Brain pericyte (primary cell): Measurements from ENCODE around the gene EIF4E.
"Not testable (repeated sequence)": the region's sequence is repeated elsewhere in the genome, so short reads cannot be mapped to it uniquely, and the experiment has no call there.

Source experiments
- DNase-seq: peaks from one replicate; pipeline ENCODE4 v3.0.0-alpha.2; 2012; ENCODE audit warnings: low read depth, low spot score

Gene EIF4E

DNA sequence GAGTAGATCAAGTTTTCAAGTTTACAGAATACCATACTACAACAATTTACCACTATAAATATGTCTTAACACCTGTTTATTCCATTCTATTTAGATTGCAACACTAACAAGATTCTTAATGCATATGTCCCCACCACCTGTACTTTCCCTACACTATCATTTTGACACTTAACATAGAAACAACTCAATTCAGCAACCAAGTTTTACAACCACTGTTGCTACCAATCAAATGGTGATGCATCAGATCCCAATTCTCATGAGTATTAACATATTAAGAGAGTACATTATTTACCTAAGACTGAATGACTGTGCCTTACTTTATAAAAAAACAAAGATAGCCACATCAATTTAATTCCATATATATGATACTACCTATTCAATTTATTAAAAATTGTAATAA, 49.4 kb downstream of the EIF4E start:
- no peak for DNase-seq

DNA sequence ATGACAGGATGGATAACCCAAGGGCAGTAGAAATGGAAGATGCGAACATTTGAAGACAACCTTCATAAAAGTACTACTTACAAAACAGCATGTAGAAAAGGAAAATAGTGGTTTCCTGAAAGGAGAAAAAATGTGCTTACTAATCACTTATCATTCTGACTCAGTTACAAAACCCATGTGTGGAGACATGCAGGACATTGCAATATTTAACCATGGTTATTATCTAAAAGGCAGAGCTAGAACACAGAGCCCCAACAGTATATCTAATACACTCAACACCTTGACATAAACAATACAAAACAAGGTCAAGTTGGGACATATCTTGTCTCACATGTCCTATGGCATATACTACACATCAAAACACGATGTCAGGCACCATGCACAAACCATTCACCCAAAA, 55.9 kb downstream of the EIF4E start:
- no peak for DNase-seq

DNA sequence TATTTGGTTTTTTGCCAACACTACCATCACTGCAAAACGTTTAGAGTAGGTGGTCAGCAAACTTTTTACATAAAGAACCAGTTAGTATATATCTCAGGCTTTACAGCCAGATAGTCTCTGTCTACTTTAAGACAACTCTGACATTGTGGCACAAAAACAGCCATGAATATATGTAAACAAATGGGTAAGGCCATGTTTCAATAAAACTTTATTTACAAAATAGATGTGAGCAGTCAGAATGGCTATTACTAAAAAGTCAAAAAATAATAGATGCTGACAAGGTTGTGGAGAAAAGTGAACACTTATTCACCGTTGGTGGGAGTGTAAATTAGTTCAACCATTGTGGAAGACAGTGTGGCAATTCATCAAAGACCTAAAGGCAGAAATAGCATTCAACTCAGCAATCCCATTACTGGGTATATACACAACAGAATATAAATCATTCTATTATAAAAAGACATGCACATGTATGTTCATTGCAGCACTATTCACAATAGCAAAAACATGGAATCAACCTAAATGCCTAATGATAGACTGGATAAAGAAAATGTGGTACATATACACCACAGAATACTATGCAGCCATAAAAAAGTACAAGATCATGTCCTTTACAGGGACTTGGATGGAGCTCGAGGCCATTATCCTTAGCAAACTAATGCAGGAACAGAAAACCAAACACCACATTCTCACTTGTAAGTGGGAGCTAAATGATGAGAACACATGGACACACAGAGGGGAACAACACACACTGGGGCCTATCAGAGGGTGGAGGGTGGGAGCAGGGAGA, 56.6 kb downstream of the EIF4E start:
- DNase-seq, result not testable (repeated sequence)

DNA sequence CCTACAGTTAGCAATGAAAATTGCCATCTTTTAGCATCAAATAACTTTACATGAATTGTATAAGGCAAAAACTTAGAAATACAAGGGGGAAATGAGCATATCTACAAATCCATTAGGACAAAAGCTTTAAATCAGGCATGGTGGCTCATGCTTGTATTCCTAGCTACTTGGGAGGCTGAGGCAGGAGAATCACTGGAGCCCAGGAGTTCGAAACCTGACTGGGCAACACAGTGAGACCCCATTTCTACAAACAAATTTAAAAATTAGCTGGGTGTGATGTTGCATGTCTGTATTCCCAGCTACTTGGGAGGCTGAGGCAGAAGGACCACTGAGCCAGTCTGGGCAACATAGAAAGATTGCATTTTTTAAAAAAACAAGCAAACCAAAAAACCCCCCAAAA, 61.3 kb downstream of the EIF4E start:
- DNase-seq, result no peak

DNA sequence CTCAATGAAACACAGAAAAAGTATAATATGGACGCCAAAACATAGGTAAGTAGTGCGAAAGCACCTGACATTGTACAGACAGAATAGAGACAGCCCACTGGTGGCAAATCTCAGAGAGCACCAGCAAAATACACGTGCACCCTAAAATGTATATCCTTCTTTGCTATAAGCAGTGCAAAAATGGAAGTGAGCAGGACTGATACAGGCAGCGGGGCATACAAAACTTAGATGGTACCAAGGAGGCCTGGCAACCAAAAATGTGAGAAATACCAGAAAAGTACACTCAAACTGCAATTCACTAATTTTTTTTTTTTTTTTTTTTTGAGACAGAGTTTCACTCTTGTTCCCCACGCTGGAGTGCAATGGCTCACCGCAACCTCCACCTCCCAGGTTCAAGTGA, 63.9 kb downstream of the EIF4E start:
- DNase-seq, result no peak

DNA sequence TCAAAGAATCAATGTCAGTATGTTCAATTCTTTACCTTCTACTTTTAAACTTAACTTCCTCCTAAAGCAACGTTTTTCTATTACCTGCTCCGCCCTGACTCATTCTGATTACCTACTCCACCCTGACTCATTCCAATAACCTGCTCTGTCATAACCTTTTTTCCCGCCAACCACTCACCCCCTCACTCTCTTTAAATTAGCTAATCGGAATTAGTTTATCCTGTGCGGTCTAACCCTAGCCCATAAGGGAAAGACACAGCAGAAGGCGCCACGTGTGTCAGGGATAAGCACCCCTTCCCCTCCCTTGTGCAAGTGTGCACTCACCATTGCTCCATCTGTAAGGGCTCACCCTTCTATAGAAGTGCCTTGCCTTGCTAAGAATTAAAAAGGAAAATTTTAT, 64.4 kb downstream of the EIF4E start:
- no peak for DNase-seq

DNA sequence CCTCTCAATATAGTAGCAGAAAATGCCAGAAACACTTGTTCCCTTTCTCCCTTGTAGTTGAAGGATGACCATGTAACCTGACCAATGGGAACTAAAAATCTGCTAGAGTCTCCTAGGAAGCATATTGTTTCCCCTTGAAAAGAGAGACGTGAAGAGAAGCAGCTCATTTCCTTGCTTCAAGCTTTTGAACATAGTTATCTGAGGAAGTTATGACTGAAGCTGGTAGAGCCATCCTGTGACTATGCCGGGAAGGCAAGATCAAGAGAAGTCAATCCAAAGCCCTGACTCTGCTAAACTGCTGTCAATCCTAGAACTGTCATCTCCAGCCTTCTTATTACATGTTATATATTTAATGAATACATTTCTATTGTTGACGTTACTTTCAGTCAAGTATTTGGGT, 66.6 kb downstream of the EIF4E start:
- no peak for DNase-seq

DNA sequence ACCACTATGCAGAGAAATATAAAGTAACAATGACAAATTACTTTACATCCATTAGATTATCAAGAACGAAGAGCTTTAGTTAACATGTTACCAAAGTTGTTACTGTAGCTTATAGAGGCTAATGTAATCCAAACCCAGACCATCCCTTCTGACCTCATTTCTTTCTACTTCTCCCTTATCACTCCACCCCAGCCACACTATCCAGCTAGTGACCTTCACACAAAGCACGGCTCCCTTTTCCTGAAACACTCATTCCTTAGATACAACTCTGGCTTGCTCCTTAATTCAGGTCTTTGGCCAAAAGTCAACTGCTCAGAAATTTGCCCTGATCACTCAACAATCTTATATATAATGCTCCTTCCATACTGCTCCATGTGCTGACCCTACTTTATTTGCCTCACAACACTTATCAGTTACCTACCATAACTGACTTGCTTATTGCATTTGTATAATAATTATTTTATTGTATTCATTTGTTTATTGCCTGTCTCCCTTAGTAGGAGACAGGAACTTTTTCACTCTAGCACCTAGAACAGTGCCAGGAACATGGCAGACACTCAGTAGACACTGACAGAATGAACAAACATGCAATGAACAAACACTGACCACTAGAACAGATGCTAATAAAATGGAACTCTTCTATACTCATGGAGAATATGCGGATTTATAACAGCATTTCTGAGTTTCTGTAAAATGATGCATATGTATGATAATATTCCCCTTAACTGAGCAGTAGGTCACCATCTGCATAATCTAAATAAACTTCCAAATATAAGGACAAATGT, 67.6 kb downstream of the EIF4E start:
- no peak for DNase-seq

DNA sequence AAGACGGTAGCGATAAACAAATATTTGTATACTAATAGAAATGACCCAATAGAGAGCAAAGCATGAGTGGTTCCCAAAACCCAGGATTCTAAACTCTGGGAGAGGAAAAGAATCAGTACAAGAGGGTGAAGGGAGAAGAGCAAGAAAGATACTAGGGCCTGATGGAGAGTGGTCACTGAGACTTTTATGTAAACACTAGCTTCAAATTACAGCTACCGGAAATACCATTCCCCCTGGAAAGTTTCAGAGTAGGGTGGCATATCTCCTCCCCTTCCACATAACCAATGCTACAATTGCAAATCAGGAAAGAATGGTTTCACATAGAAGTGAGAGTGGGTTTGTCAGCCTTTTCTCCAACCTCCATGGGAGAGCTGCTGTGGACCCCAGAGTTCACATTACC, 77.1 kb downstream of the EIF4E start:
- DNase-seq, result no peak

DNA sequence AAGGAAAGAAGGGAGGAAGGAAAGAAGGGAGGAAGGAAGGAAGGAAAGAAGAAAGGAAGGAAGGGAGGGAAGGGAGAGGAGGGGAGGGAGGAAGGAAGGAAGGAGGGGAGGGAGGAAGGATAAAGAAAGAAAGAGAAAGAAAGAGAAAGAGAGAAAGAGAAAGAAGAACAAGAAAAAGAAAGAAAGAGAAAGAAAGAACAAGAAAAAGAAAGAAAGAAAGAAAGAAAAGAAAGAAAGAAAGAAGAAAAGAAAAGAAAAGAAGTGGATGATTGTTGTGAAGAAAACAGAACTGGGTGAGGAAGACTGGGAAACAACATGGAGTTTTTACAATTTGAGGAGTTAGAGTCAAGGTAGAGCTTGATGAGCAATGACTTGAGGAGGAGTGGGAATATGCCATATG, 78.0 kb downstream of the EIF4E start:
- no peak for DNase-seq

DNA sequence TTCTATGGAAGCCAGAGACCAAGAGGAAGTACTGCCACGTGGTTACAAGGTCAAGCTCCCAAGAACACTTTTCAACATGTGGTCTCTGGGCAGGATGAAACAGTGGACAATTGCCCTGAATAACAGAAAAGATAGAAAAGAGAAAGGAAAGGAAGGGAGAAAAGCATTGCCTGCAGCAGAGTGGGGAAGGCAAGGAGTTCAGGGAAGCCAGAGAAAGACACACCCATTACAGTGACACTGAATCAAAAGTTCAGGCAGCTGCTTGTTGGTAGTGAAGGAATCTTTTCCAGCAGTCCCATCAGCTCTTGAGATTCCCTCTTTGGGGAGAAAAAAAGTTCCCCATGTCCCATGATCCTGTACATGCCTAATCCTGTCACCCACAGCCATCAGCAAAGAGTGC, 80.5 kb downstream of the EIF4E start:
- DNase-seq, result no peak

DNA sequence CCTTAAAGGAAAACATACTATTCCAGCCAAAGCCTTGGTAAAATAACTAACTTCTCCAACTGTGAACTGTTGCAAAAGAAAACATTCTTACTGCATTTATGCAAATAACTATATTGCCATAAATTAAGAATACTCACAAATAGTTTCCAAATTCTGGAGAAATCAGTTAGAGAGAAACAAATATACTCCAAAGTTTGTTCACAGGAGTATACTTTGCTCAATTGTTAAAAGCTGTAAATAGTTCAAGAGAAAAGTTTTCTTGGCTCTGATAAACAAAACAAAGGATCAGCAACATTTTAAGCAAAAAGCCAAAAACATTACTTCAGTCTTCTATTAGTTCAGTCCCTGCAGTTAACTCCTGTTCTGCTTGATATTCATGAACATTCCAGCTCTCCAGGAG, 83.0 kb downstream of the EIF4E start:
- DNase-seq, result no peak

DNA sequence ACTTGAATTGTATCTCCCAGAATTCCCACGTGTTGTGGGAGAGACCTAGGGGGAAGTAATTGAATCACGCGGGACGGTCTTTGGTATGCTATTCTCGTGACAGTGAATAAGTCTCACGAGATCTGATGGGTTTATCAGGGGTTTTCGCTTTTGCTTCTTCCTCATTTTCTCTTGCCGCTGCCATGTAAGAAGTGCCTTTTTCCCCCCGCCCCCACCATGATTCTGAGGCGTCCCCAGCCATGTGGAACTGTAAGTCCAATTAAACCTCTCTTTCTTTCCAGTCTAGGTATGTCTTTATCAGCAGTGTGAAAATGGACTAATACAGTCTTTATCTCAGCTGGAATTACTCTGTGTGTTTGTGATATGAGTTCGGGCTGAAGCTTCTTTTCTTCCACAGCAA, 86.0 kb downstream of the EIF4E start:
- not testable (repeated sequence) for DNase-seq

DNA sequence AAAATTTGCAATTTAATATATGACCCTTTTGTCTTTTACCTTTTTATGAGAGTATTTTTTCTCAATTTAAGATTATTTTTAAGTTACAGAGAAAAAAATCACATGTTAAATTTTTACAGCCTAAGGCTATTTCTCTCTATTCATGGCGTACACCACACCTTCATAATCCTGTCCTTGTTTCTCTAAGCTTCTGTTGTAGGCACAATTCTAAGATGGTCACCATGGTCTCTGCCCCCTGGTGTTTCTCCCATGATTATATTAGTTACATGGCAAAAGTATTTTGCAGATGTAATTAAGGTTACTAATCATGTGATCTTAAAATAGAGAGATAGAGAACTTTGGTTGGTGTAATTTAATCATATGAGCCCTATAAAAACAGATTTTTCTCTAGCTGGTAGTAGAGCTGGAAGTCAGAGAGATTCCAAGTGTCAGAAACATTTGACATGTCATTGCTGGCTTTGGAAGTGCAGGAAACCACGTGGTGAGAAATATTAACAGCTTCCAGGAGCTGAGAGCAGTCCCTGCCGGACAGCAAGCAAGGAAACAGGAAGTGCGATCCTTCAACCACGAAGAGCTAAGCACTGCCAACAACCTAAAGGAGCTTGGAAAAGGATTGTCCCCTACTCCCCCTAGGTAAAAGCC, 89.8 kb downstream of the EIF4E start:
- no peak for DNase-seq

DNA sequence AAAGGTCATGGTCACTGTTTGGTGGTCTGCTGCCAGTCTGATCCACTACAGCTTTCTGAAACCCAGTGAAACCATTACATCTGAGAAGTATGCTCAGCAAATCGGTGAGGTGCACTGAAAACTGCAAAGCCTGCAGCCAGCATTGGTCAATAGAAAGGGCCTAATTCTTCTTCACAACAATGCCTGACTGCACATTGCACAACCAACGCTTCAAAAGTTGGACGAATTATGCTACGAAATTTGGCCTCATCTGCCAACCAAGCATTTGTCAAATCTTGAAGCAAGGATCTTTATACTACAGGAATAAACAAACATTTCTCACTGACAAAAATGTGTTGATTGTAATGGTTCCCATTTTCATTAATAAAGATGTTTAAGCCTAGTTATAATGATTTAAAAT, 90.4 kb downstream of the EIF4E start:
- DNase-seq, result no peak

DNA sequence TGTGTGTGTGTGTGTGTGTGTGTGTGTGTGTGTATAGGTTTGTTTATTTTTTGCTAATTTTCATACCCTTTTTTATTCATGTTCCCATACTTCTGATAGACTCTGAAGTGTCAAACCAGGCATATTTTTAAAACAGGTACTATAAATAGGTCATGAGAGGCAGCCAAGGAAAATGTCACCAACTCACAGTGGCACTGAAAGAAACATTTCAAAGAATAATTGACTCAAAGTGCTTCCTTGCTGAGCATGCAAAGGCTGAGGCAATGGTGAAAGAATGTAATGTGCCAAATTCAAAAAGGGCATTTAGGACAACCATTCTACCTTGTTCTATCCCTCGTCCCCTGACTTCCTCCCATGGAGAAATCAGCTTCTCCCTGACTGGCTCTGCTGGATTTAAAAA, 95.5 kb downstream of the EIF4E start:
- no peak for DNase-seq

DNA sequence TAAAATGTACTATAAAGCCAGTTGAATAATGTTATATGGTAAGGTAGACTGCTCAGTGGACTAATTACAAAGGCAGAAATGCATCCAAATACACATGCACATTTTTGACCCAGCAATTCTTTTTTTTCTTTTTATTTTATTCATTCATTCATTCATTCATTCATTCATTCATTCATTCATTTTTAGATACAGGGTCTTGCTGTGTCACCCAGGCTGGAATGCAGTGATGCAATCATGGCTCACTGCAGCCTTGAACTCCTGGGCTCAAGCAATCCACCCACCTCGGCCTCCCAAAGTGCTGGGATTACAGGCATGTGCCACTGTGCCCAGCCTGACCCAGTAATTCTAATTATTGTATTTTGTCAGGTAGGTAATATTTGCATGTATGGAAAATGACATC, 97.9 kb downstream of the EIF4E start:
- DNase-seq, result not testable (repeated sequence)
